ENCODE results near the gene GALNT2. TPM values are rescaled to one million over a fixed set of nuclear protein-coding genes. Genes with fewer than 3 reads are reported as not detected.

The GALNT2 gene
- 144 TPM for total RNA-seq
- long read RNA-seq, full-length matches to known transcripts, result 124 of 264 reads
- long read RNA-seq, partial matches to known transcripts, result 98 of 264 reads
- long read RNA-seq, other reads (novel, unspliced or antisense), result 42 of 264 reads

GRCh38 chr1:230066466-230067404, at the start of gene GALNT2:
Gene GALNT2, plus strand, starts transcription at chr1:230067238. Its CDS starts 43 bp downstream, at chr1:230067281.
- peak; percentile 96 for DNase-seq (ENCODE audit: low spot score)

GRCh38 chr1:230020451-230020850, 46.6 kb upstream of the GALNT2 start:
- DNase-seq (ENCODE audit: low spot score), result no peak

DNA sequence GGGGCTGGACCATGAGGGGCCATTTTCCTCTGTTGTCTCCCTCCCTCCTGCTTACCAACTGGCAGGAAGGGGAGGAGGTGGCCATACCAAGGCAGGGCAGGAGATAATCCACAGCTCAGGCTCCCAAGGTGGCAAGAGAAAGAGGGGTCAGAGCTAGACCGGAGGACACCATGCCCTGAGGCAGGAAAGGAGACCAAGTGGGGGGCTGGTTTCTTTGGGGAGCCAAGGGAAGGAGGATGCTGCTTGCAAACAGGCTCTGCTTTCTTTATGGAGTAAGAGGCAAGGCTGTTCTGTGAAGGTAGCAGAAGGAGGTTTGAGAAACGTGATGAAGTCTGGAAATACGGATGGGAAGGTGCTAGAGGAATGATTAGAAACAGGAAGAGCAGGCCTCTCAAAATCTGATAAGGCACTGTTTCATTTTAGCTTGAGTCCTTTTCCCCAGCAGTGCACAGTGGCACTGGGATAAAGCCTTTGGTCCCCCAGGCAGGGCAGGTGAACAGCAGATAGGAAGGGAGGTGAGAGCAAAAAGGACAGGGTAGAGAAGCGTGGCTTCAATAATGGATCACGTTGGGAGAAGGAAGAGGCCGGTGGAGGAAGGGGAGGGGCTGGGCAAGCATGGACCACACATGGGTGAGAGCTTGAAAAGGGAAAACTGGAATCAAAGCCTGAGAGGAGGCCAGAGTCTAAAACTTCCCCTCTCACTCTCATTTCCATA, 44.2 kb upstream of the GALNT2 start:
- DNase-seq (ENCODE audit: low spot score), result no peak

DNA sequence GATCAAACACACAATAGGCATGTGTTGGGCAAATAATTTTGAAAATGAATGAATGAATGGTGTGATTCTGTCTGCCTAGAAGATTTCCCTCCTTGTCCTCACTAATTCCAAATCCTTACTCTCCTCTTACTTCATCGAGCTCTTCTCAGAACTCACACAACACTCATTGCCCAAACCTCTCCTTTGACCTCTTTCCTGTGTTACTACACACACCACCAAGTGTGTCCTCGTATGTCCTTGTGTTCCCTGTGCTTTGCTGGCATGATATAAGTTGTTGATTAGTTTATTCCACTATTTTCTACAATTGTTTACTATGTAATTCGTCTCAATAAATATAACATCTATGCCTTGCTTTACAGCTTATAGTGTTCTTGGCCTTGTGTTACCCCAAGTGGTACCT, 41.4 kb upstream of the GALNT2 start:
- DNase-seq (ENCODE audit: low spot score), result no peak

- no peak for DNase-seq (ENCODE audit: low spot score)
Measured at GRCh38 chr1:230026139-230026538, 40.9 kb upstream of the GALNT2 start.

DNA sequence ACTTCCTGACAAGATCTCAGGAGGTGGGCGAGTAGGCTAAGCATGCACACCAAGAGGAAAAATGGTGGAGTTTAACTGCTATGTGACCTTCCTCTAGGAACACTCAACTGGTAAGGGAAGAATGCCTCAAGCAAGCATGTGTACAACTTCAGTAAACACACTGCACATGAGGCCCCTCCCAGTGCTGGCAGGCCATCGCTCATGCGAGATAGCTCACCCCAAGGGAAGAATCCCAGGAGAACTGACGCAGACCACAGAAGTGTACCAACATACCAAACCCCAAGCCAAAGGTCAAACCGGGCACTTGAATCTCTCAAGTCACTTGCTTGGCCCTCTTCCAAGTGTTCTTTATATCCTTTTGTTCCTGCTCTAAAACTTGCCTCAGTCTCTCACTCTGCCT, 40.5 kb upstream of the GALNT2 start:
- no peak for DNase-seq (ENCODE audit: low spot score)

DNA sequence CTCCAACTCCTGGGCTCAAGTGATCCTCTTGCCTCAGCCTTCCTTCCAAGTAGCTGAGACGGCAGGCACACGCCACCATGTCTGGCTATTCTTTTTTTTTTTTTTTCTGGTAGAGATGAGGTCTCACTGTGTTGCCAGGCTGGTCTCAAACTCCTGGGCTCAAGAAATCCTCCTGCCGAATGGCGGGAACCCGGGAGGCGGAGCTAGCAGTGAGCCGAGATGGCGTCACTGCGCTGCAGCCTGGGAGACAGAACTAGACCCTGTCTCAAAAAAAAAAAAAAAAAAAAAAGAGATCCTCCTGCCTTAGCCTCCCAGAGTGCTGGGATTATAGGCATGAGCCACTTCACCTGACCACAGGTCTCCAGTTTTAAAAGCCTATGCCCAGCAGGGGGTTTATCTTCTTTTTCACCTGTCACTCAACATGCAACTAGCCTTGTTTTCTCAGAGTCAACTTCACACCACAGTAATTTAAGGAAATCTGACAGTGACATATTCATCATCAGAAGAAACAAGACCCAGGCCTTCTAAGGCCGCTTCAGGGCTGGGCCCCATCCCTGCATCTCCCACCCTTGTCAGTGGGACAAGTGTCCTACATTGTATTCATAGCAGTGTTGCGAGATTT, 38.3 kb upstream of the GALNT2 start:
- no peak for DNase-seq (ENCODE audit: low spot score)

- DNase-seq (ENCODE audit: low spot score), result no peak
Measured at GRCh38 chr1:230029244-230029941, 37.6 kb upstream of the GALNT2 start.

- DNase-seq (ENCODE audit: low spot score), result no peak
Measured at GRCh38 chr1:230030122-230030821, 36.8 kb upstream of the GALNT2 start.

GRCh38 chr1:230031131-230031530, 35.9 kb upstream of the GALNT2 start:
- DNase-seq (ENCODE audit: low spot score), result no peak

- DNase-seq (ENCODE audit: low spot score), result no peak
Measured at GRCh38 chr1:230032516-230033281, 34.3 kb upstream of the GALNT2 start.

DNA sequence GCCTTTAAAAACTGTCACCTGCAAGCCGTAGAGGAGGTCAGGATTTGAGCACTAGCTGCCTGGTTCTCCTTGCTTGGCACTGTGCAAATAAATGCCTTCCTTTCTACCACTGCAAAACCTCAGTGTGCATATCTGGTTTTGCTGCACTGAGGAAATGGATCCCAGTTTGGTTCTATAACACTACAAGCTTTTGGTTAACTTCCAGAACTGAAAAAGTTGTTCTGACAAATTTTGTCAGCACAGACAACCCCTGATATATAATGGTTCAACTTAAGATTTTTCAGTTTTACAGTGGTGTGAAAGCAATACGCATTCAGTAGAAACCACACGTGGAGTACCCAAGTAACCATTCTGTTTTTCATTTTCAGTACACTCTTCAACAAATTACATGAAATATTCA, 29.8 kb upstream of the GALNT2 start:
- DNase-seq (ENCODE audit: low spot score), result no peak

DNA sequence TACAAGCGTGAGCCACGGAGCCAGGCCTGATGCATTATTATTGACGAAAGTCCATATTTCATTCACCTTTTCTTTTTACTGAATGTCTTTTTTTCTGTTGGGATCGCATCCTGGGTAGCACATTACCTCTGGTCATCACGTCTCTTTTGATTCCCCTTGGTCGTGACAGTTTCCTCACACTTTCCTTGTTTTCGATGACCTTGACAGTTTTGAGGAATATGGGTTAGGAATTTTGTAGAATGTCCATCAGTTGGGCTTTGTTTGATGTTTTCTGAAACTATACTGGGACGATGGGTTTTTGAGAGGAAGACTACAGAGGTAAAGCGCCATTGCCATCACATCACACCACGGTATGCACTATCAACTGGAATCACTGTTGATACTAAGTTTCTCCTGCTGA, 26.6 kb upstream of the GALNT2 start:
- no peak for DNase-seq (ENCODE audit: low spot score)

GRCh38 chr1:230043081-230043480, 24.0 kb upstream of the GALNT2 start:
- DNase-seq (ENCODE audit: low spot score), result no peak

- DNase-seq (ENCODE audit: low spot score), result no peak
Measured at GRCh38 chr1:230044729-230045128, 22.3 kb upstream of the GALNT2 start.

DNA sequence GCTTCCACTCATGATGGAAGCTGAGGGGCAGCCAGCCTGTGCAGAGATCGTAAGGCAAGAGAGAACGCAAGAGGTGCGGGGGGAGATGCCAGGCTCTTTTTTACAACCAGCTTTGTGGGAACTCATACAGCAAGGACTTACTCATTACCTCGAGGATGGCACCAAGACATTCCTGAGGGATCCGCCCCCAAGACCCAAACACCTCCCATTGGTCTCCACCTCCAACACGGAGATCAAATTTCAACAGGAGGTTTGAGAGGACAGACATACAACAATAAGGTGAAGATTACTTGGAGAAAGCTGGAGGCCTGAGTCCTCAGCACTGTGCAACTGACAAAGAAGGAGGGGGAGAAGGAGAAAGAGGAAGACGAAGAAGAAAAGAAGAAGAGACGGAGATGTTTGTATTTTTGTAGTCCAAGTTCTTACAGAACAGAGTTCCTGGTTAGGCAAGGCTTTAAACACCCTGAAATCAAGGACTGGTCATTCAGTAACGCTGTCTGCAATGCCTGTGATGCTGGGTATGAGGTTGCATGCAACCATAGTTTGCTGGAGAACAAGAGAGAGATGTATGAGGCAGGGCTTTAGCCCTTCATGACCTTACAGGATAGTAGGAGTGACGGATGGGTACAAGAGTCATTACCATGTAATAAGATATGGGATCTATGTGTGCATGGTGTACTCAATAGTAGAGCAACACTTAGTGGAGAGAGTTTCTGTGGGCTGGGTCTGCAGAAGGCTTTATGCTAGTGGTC, 19.7 kb upstream of the GALNT2 start:
- no peak for DNase-seq (ENCODE audit: low spot score)

GRCh38 chr1:230048322-230048721, 18.7 kb upstream of the GALNT2 start:
- no peak for DNase-seq (ENCODE audit: low spot score)

- no peak for DNase-seq (ENCODE audit: low spot score)
Measured at GRCh38 chr1:230048922-230049321, 18.1 kb upstream of the GALNT2 start.

- no peak for DNase-seq (ENCODE audit: low spot score)
Measured at GRCh38 chr1:230049731-230050130, 17.3 kb upstream of the GALNT2 start.

Measured in mesenteric fat pad (tissue), 1 donor.